IPS-20b (cell line): ENCODE measurements around the gene ACTN1.

Source experiments
- H3K27ac ChIP-seq: one replicate; pipeline ENCODE4 v1.5.1; 2013; ENCODE audit warnings: low read length
- H3K27me3 ChIP-seq: 2 replicates; pipeline ENCODE4 v1.6.1; 2013; ENCODE audit warnings: mild to moderate bottlenecking, low read length, inconsistent platforms; ENCODE audit not compliant: insufficient read depth
- H3K36me3 ChIP-seq: 2 replicates; pipeline ENCODE4 v1.6.1; 2013; ENCODE audit warnings: low read depth, mild to moderate bottlenecking, inconsistent platforms, low read length, moderate library complexity; ENCODE audit not compliant: insufficient read depth
- H3K4me1 ChIP-seq: 2 replicates; pipeline ENCODE4 v1.6.1; 2013; ENCODE audit warnings: mild to moderate bottlenecking, control low read depth, inconsistent platforms, low read length, moderate library complexity; ENCODE audit not compliant: insufficient read depth
- H3K4me3 ChIP-seq: 2 replicates; pipeline ENCODE4 v1.5.1; 2013; ENCODE audit warnings: mild to moderate bottlenecking, low read length, inconsistent platforms
- H3K9ac ChIP-seq: 2 replicates; pipeline ENCODE4 v1.6.1; 2013; ENCODE audit warnings: low read depth, mild to moderate bottlenecking, inconsistent platforms, low read length, moderate library complexity
- H3K9me3 ChIP-seq: 2 replicates; pipeline ENCODE4 v1.6.1; 2013; ENCODE audit warnings: mild to moderate bottlenecking, low read depth, low read length, inconsistent platforms; ENCODE audit not compliant: insufficient read depth

The ACTN1 gene

GRCh38 chr14:68885226-68886108 is 93.6 kb downstream of the ACTN1 start:
- no peak overlapping the region for H3K4me3 ChIP-seq
- no peaks in the 10 kb centered on the region for H3K4me1 ChIP-seq
- H3K27ac ChIP-seq: no peak overlapping the region
- H3K9me3 ChIP-seq: no peaks in the 10 kb centered on the region
- no peak overlapping the region for H3K9ac ChIP-seq
- no peaks in the 10 kb centered on the region for H3K27me3 ChIP-seq
- H3K36me3 ChIP-seq: peaks cover 97% of the 10 kb centered on the region

- H3K27me3 ChIP-seq: no peaks in the 10 kb centered on the region
- H3K4me1 ChIP-seq: no peaks in the 10 kb centered on the region
- H3K4me3 ChIP-seq: no peak overlapping the region
- H3K9me3 ChIP-seq: no peaks in the 10 kb centered on the region
- no peak overlapping the region for H3K27ac ChIP-seq
- H3K9ac ChIP-seq: no peak overlapping the region
- H3K36me3 ChIP-seq: peaks cover 97% of the 10 kb centered on the region
These were observed 94.8 kb downstream of the ACTN1 start for GRCh38 chr14:68884031-68885030.

GRCh38 chr14:68882235-68882634 is 96.9 kb downstream of the ACTN1 start:
- Histone ChIP-seq H3K4me1 (no peaks in the 10 kb centered on the region), H3K9me3 (no peaks in the 10 kb centered on the region), H3K27me3 (no peaks in the 10 kb centered on the region), H3K4me3 (no peak overlapping the region), H3K27ac (no peak overlapping the region), H3K36me3 (peaks cover 95% of the 10 kb centered on the region), H3K9ac (no peak overlapping the region)

- no peaks in the 10 kb centered on the region for H3K4me1 ChIP-seq
- no peak overlapping the region for H3K4me3 ChIP-seq
- no peaks in the 10 kb centered on the region for H3K27me3 ChIP-seq
- H3K9me3 ChIP-seq: no peaks in the 10 kb centered on the region
- peaks cover 96% of the 10 kb centered on the region for H3K36me3 ChIP-seq
- H3K9ac ChIP-seq: no peak overlapping the region
- no peak overlapping the region for H3K27ac ChIP-seq
These were observed 97.7 kb downstream of the ACTN1 start for GRCh38 chr14:68881396-68881795.

- H3K27me3 ChIP-seq: no peaks in the 10 kb centered on the region
- no peak overlapping the region for H3K4me3 ChIP-seq
- no peak overlapping the region for H3K27ac ChIP-seq
- no peaks in the 10 kb centered on the region for H3K4me1 ChIP-seq
- H3K36me3 ChIP-seq: peaks cover 96% of the 10 kb centered on the region
- no peaks in the 10 kb centered on the region for H3K9me3 ChIP-seq
- no peak overlapping the region for H3K9ac ChIP-seq
These were observed 98.5 kb downstream of the ACTN1 start for GRCh38 chr14:68880581-68881105.

- no peak overlapping the region for H3K4me3 ChIP-seq
- H3K9me3 ChIP-seq: no peaks in the 10 kb centered on the region
- H3K27ac ChIP-seq: no peak overlapping the region
- no peaks in the 10 kb centered on the region for H3K4me1 ChIP-seq
- no peaks in the 10 kb centered on the region for H3K27me3 ChIP-seq
- H3K36me3 ChIP-seq: peaks cover 98% of the 10 kb centered on the region
- H3K9ac ChIP-seq: no peak overlapping the region
These were observed 99.1 kb downstream of the ACTN1 start for GRCh38 chr14:68879841-68880575.

- peaks cover 98% of the 10 kb centered on the region for H3K36me3 ChIP-seq
- no peaks in the 10 kb centered on the region for H3K27me3 ChIP-seq
- no peak overlapping the region for H3K9ac ChIP-seq
- no peaks in the 10 kb centered on the region for H3K9me3 ChIP-seq
- H3K4me1 ChIP-seq: no peaks in the 10 kb centered on the region
- no peak overlapping the region for H3K4me3 ChIP-seq
- H3K27ac ChIP-seq: no peak overlapping the region
These were observed 99.8 kb downstream of the ACTN1 start for GRCh38 chr14:68879321-68879781.

- peaks cover 98% of the 10 kb centered on the region for H3K36me3 ChIP-seq
- no peak overlapping the region for H3K27ac ChIP-seq
- no peaks in the 10 kb centered on the region for H3K9me3 ChIP-seq
- no peak overlapping the region for H3K4me3 ChIP-seq
- H3K9ac ChIP-seq: no peak overlapping the region
- no peaks in the 10 kb centered on the region for H3K27me3 ChIP-seq
- H3K4me1 ChIP-seq: no peaks in the 10 kb centered on the region
These were observed 100.2 kb downstream of the ACTN1 start for GRCh38 chr14:68878908-68879307.

GRCh38 chr14:68877993-68878575 is 101.0 kb downstream of the ACTN1 start:
- Histone ChIP-seq H3K27ac (no peak overlapping the region), H3K36me3 (peaks cover 98% of the 10 kb centered on the region), H3K27me3 (no peaks in the 10 kb centered on the region), H3K9ac (no peak overlapping the region), H3K9me3 (no peaks in the 10 kb centered on the region), H3K4me3 (no peak overlapping the region), H3K4me1 (no peaks in the 10 kb centered on the region)

- no peak overlapping the region for H3K27ac ChIP-seq
- peaks cover 98% of the 10 kb centered on the region for H3K36me3 ChIP-seq
- no peaks in the 10 kb centered on the region for H3K4me1 ChIP-seq
- H3K9ac ChIP-seq: no peak overlapping the region
- H3K4me3 ChIP-seq: no peak overlapping the region
- no peaks in the 10 kb centered on the region for H3K27me3 ChIP-seq
- H3K9me3 ChIP-seq: no peaks in the 10 kb centered on the region
These were observed 102.1 kb downstream of the ACTN1 start for GRCh38 chr14:68876976-68877375.

GRCh38 chr14:68874746-68875155 is 104.4 kb downstream of the ACTN1 start:
- H3K27me3 ChIP-seq: no peaks in the 10 kb centered on the region
- no peaks in the 10 kb centered on the region for H3K4me1 ChIP-seq
- H3K9ac ChIP-seq: no peak overlapping the region
- H3K4me3 ChIP-seq: no peak overlapping the region
- H3K36me3 ChIP-seq: peaks cover 89% of the 10 kb centered on the region
- H3K27ac ChIP-seq: no peak overlapping the region
- no peaks in the 10 kb centered on the region for H3K9me3 ChIP-seq
